DMS53 (cell line): Measurements from ENCODE around the gene ABR.
A peak's percentile ranks its signal among the peaks of the same experiment; 100 is the strongest.
"Not testable (repeated sequence)": the region's sequence is repeated elsewhere in the genome, so short reads cannot be mapped to it uniquely, and the experiment has no call there.

Experiments used
- DNase-seq: peaks from one replicate; lab custom pipeline; 2025; lab: John Stamatoyannopoulos, UW

The ABR gene

GRCh38 chr17:1173432-1174262 is 6.1 kb downstream of the ABR start:
- DNase-seq = no peak

- no peak for DNase-seq
These were observed 7.8 kb downstream of the ABR start for GRCh38 chr17:1171953-1172352.

GRCh38 chr17:1170739-1171138 is 9.0 kb downstream of the ABR start:
- DNase-seq = no peak

GRCh38 chr17:1169929-1170312 is 9.9 kb downstream of the ABR start:
- DNase-seq = no peak

GRCh38 chr17:1169221-1169928 is 10.4 kb downstream of the ABR start:
- DNase-seq = no peak

- no peak for DNase-seq
These were observed 11.1 kb downstream of the ABR start for GRCh38 chr17:1168533-1169220.

GRCh38 chr17:1166276-1166675 is 13.5 kb downstream of the ABR start:
- no peak for DNase-seq

GRCh38 chr17:1165836-1166235 is 13.9 kb downstream of the ABR start:
- no peak for DNase-seq

GRCh38 chr17:1164935-1165556 is 14.7 kb downstream of the ABR start:
- DNase-seq = no peak

- peak; percentile 52 for DNase-seq
These were observed 17.5 kb downstream of the ABR start for GRCh38 chr17:1162116-1162855.

GRCh38 chr17:1160591-1161390 is 19.0 kb downstream of the ABR start:
- DNase-seq = peak; percentile 48

GRCh38 chr17:1159431-1160180 is 20.2 kb downstream of the ABR start:
- DNase-seq = no peak

- no peak for DNase-seq
These were observed 20.9 kb downstream of the ABR start for GRCh38 chr17:1158879-1159278.

- no peak for DNase-seq
These were observed 22.9 kb downstream of the ABR start for GRCh38 chr17:1156864-1157263.

- no peak for DNase-seq
These were observed 25.1 kb downstream of the ABR start for GRCh38 chr17:1154704-1155103.

- DNase-seq = peak; percentile 91
These were observed 25.8 kb downstream of the ABR start for GRCh38 chr17:1153795-1154546.

- not testable (repeated sequence) for DNase-seq
These were observed 27.2 kb downstream of the ABR start for GRCh38 chr17:1152582-1152981.

GRCh38 chr17:1150863-1151600 is 28.7 kb downstream of the ABR start:
- DNase-seq = no peak

- no peak for DNase-seq
These were observed 29.9 kb downstream of the ABR start for GRCh38 chr17:1149869-1150268.
